H9 (cell line): ENCODE measurements around the gene G6PC1. TPM values are rescaled to one million over a fixed set of nuclear protein-coding genes. Genes with fewer than 3 reads are reported as not detected.

Experiments used
- DNase-seq: peaks from one replicate; pipeline ENCODE4 v3.0.0-alpha.2; 2017
- H2AFZ ChIP-seq: one replicate; pipeline ENCODE4 v1.6.1; 2013; ENCODE audit warnings: mild to moderate bottlenecking, low read length, control low read depth, moderate library complexity
- H2AK5ac ChIP-seq: 2 replicates; pipeline ENCODE4 v1.6.1; 2013; ENCODE audit warnings: low read length, control low read depth, mixed read lengths; ENCODE audit not compliant: insufficient read length
- H2BK120ac ChIP-seq: one replicate; pipeline ENCODE4 v1.6.1; 2013; ENCODE audit warnings: low read depth, mild to moderate bottlenecking, low read length, control low read depth, inconsistent platforms; ENCODE audit not compliant: poor library complexity, severe bottlenecking
- H2BK12ac ChIP-seq: 2 replicates; pipeline ENCODE4 v1.6.1; 2013; ENCODE audit warnings: low read length, control low read depth, mixed read lengths, low read depth; ENCODE audit not compliant: insufficient read length
- H2BK15ac ChIP-seq: 2 replicates; pipeline ENCODE4 v1.6.1; 2013; ENCODE audit warnings: low read depth, low read length, control low read depth
- H2BK20ac ChIP-seq: one replicate; pipeline ENCODE4 v1.6.1; 2013; ENCODE audit warnings: low read depth, mild to moderate bottlenecking, low read length, control low read depth, inconsistent platforms; ENCODE audit not compliant: poor library complexity, severe bottlenecking
- H2BK5ac ChIP-seq: 2 replicates; pipeline ENCODE4 v1.6.1; 2013; ENCODE audit warnings: low read length, control low read depth, mixed read lengths; ENCODE audit not compliant: insufficient read length
- H3K14ac ChIP-seq: 2 replicates; pipeline ENCODE4 v1.6.1; 2013; ENCODE audit warnings: low read length, control low read depth; ENCODE audit not compliant: insufficient read depth
- H3K18ac ChIP-seq: 2 replicates; pipeline ENCODE4 v1.6.1; 2013; ENCODE audit warnings: low read depth, mild to moderate bottlenecking, mixed read lengths, low read length, control low read depth; ENCODE audit not compliant: insufficient read length
- H3K23ac ChIP-seq: 2 replicates; pipeline ENCODE4 v1.6.1; 2013; ENCODE audit warnings: low read length, control low read depth, mixed read lengths, low read depth; ENCODE audit not compliant: insufficient read length
- H3K23me2 ChIP-seq: 2 replicates; pipeline ENCODE4 v1.6.1; 2013; ENCODE audit warnings: low read depth, mild to moderate bottlenecking, mixed read lengths, low read length, control low read depth; ENCODE audit not compliant: insufficient read length, poor library complexity, severe bottlenecking
- H3K27ac ChIP-seq: 2 replicates; pipeline ENCODE4 v1.5.1; 2013; ENCODE audit warnings: low read length, control low read depth, mixed read lengths, low read depth; ENCODE audit not compliant: insufficient read length
- H3K27me3 ChIP-seq: 2 replicates; pipeline ENCODE4 v1.6.1; 2013; ENCODE audit warnings: low read length, control low read depth, inconsistent platforms; ENCODE audit not compliant: insufficient read depth
- H3K4ac ChIP-seq: 2 replicates; pipeline ENCODE4 v1.6.1; 2013; ENCODE audit warnings: low read depth, mild to moderate bottlenecking, control low read depth, inconsistent platforms, low read length, moderate library complexity
- H3K4me1 ChIP-seq: 2 replicates; pipeline ENCODE4 v1.6.1; 2013; ENCODE audit warnings: low read length, control low read depth, inconsistent platforms; ENCODE audit not compliant: insufficient read depth
- H3K4me2 ChIP-seq: 2 replicates; pipeline ENCODE4 v1.6.1; 2013; ENCODE audit warnings: low read length, control low read depth, mixed read lengths; ENCODE audit not compliant: insufficient read length, insufficient read depth
- H3K56ac ChIP-seq: 2 replicates; pipeline ENCODE4 v1.6.1; 2013; ENCODE audit warnings: low read depth, mild to moderate bottlenecking, mixed read lengths, low read length, control low read depth; ENCODE audit not compliant: insufficient read length
- H3K79me1 ChIP-seq: 2 replicates; pipeline ENCODE4 v1.6.1; 2013; ENCODE audit warnings: low read depth, mild to moderate bottlenecking, moderate library complexity, low read length, control low read depth, inconsistent platforms; ENCODE audit not compliant: insufficient read depth, poor library complexity, severe bottlenecking
- H3K79me2 ChIP-seq: 2 replicates; pipeline ENCODE4 v1.6.1; 2013; ENCODE audit warnings: low read length, control low read depth, inconsistent platforms; ENCODE audit not compliant: insufficient read depth
- H3K9ac ChIP-seq: 2 replicates; pipeline ENCODE4 v1.6.1; 2013; ENCODE audit warnings: low read length, control low read depth, mixed read lengths; ENCODE audit not compliant: insufficient read length; ENCODE audit errors: extremely low read depth
- H3K9me3 ChIP-seq: one replicate; pipeline ENCODE4 v1.6.1; 2013; ENCODE audit warnings: low read depth, low read length, inconsistent platforms; ENCODE audit not compliant: control insufficient read depth
- H3T11ph ChIP-seq: one replicate; pipeline ENCODE4 v1.6.1; 2013; ENCODE audit warnings: mild to moderate bottlenecking, low read length, control low read depth, inconsistent platforms
- H4K20me1 ChIP-seq: one replicate; pipeline ENCODE4 v1.6.1; 2013; ENCODE audit not compliant: control insufficient read depth, insufficient read length, insufficient read depth
- H4K5ac ChIP-seq: 2 replicates; pipeline ENCODE4 v1.6.1; 2013; ENCODE audit warnings: low read depth, mild to moderate bottlenecking, mixed read lengths, low read length, control low read depth; ENCODE audit not compliant: insufficient read length
- H4K8ac ChIP-seq: replicated peaks from 2 replicates; pipeline ENCODE4 v1.6.1; 2013; ENCODE audit warnings: low read length, control low read depth, mixed read lengths, low read depth; ENCODE audit not compliant: insufficient read length
- H4K91ac ChIP-seq: 2 replicates; pipeline ENCODE4 v1.6.1; 2013; ENCODE audit warnings: low read depth, mild to moderate bottlenecking, moderate library complexity, mixed read lengths, low read length, control low read depth; ENCODE audit not compliant: insufficient read length
- H3K27ac Mint-ChIP-seq, 3 experiments: 2 replicates in 2 of 3; 3 replicates in 1 of 3; pipeline ENCODE4 v1.8.0; 2020 to 2021; ENCODE audit warnings: mixed read lengths in 3 of 3, mild to moderate bottlenecking in 1 of 3, moderate library complexity in 1 of 3
- H3K27me3 Mint-ChIP-seq: 2 replicates; pipeline ENCODE4 v1.8.0; 2021; ENCODE audit warnings: low read depth, mild to moderate bottlenecking, moderate library complexity, mixed read lengths
- H3K36me3 Mint-ChIP-seq, 3 experiments: 2 replicates in 2 of 3; 3 replicates in 1 of 3; pipeline ENCODE4 v1.8.0; 2020 to 2021; ENCODE audit warnings: low read depth in 3 of 3, mixed read lengths in 3 of 3; ENCODE audit not compliant: insufficient read depth in 1 of 3
- H3K4me1 Mint-ChIP-seq, 2 experiments: 2 replicates each; pipeline ENCODE4 v1.8.0; 2020; ENCODE audit warnings: mixed read lengths in 2 of 2
- H3K4me3 Mint-ChIP-seq, 2 experiments: 2 replicates in 1 of 2; 3 replicates in 1 of 2; pipeline ENCODE4 v1.8.0; 2020 to 2021; ENCODE audit warnings: mild to moderate bottlenecking in 2 of 2, mixed read lengths in 2 of 2, moderate library complexity in 1 of 2
- H3K9me3 Mint-ChIP-seq, 2 experiments: 2 replicates in 1 of 2; 3 replicates in 1 of 2; pipeline ENCODE4 v1.8.0; 2020; ENCODE audit warnings: mild to moderate bottlenecking in 2 of 2, mixed read lengths in 2 of 2, moderate library complexity in 1 of 2
- WGBS: extraction: QIAGEN DNeasy Blood & Tissue Kit; methylation state at CpG from one replicate; pipeline ENCODE4 v1.1.7; 2013; ENCODE audit warnings: missing lambda C conversion rate, low lambda C conversion rate, mixed read lengths; ENCODE audit not compliant: insufficient read length; ENCODE audit errors: extremely low coverage; 5-methylcytosine and 5-hydroxymethylcytosine counted together
- total RNA-seq: library from RNA; stranded (reverse); gene quantifications from 2 replicates; pipeline ENCODE4 v1.2.1, GENCODE V29; 2021
- TF ChIP-seq, protein P1 (sequence below): fragments of 200-600 bp; sonication (generic); conservative IDR thresholded peaks from 3 replicates; pipeline ENCODE4 v1.8.0; 2021; ENCODE audit warnings: antibody characterized with exemption, mild to moderate bottlenecking

Gene G6PC1
- total RNA-seq, 1 experiment from 2014 or later: not detected

DNA sequence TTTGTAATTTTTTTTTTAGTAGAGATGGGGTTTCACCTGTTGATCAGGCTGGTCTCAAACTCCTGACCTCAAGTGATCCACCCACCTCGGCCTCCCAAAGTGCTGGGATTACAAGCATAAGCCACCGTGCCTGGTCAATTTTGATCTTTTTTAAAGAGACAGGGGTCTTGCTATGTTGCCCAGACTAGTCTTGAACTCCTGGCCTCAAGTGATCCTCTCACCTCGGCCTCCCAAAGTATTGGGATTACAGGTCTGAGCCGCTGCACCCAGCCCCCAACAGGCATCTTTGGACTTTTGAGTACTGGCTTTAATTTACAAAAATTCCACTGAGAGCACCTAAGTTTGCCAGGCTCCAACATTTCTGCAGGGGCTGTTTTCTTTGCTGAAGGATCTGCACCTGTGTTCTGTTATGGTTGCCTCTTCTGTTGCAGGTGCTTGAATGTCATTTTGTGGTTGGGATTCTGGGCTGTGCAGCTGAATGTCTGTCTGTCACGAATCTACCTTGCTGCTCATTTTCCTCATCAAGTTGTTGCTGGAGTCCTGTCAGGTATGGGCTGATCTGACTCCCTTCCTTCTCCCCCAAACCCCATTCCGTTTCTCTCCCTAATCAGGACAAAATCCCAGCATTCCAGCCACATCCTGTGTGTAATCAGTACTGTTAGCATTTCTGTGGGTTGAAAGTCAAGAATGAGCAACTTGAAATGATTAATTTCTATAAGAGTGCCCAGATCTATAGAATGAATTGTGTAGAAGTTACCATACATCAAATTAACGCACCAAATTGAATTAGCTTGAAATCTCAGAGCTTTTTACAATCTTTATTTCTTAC, 8.5 kb downstream of the G6PC1 start:
- no peak overlapping the region for H3K56ac ChIP-seq
- no peaks in the 10 kb centered on the region for H3K79me2 ChIP-seq
- peaks cover 3% of the 10 kb centered on the region; the same call in 1 of the 2 replicates for H3K4me1 ChIP-seq
- Mint-ChIP-seq H3K27ac (no peak overlapping the region; a peak in 1 of 7 replicates), H3K4me1 (peaks cover 0 to 6% of the 10 kb centered on the region in 2 experiments; a peak in 1 of 4 replicates), H3K4me3 (no peak overlapping the region), H3K9me3 (no peaks in the 10 kb centered on the region), H3K27me3 (peaks cover 3% of the 10 kb centered on the region), H3K36me3 (no peaks in the 10 kb centered on the region; a peak in 1 of 7 replicates)
- no peak overlapping the region for H3K18ac ChIP-seq
- H3K23me2 ChIP-seq: no peaks in the 10 kb centered on the region
- H4K5ac ChIP-seq: no peak overlapping the region
- H2BK20ac ChIP-seq: no peak overlapping the region
- H3K79me1 ChIP-seq: no peaks in the 10 kb centered on the region
- no peak overlapping the region for H2AFZ ChIP-seq
- H2AK5ac ChIP-seq: no peak overlapping the region
- H2BK5ac ChIP-seq: no peak overlapping the region
- H4K91ac ChIP-seq: no peak overlapping the region
- H3K27ac ChIP-seq: no peak overlapping the region
- no peaks in the 10 kb centered on the region for H4K20me1 ChIP-seq
- H3K4me2 ChIP-seq: no peak overlapping the region
- no peak overlapping the region for H3K23ac ChIP-seq
- no peak overlapping the region for H3K14ac ChIP-seq
- no peak overlapping the region for H2BK15ac ChIP-seq
- no peak overlapping the region for H3T11ph ChIP-seq
- no peaks in the 10 kb centered on the region for H3K27me3 ChIP-seq
- no peaks in the 10 kb centered on the region for H3K9me3 ChIP-seq
- DNase-seq: no peak
- H3K4ac ChIP-seq: no peak overlapping the region
- H3K9ac ChIP-seq: no peak overlapping the region
- H4K8ac ChIP-seq: no peak overlapping the region
- no peak overlapping the region for H2BK12ac ChIP-seq
- no CpG with 5 or more reads among the region's 7 CpGs for WGBS
- no peak overlapping the region for H2BK120ac ChIP-seq
- TF ChIP-seq, protein P1, sequence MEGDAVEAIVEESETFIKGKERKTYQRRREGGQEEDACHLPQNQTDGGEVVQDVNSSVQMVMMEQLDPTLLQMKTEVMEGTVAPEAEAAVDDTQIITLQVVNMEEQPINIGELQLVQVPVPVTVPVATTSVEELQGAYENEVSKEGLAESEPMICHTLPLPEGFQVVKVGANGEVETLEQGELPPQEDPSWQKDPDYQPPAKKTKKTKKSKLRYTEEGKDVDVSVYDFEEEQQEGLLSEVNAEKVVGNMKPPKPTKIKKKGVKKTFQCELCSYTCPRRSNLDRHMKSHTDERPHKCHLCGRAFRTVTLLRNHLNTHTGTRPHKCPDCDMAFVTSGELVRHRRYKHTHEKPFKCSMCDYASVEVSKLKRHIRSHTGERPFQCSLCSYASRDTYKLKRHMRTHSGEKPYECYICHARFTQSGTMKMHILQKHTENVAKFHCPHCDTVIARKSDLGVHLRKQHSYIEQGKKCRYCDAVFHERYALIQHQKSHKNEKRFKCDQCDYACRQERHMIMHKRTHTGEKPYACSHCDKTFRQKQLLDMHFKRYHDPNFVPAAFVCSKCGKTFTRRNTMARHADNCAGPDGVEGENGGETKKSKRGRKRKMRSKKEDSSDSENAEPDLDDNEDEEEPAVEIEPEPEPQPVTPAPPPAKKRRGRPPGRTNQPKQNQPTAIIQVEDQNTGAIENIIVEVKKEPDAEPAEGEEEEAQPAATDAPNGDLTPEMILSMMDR: no peak
